HUDEP-2 (cell line): Measurements from ENCODE around the gene OR14A2.
A peak's percentile ranks its signal among the peaks of the same experiment; 100 is the strongest.
"Not testable (repeated sequence)": the region's sequence is repeated elsewhere in the genome, so short reads cannot be mapped to it uniquely, and the experiment has no call there.

ENCODE experiments used
- DNase-seq, 76 experiments: peaks; one replicate each; lab custom pipeline; 2025; ENCODE audit not compliant: unreplicated experiment in 76 of 76; lab: John Stamatoyannopoulos, UW

Gene OR14A2

DNA sequence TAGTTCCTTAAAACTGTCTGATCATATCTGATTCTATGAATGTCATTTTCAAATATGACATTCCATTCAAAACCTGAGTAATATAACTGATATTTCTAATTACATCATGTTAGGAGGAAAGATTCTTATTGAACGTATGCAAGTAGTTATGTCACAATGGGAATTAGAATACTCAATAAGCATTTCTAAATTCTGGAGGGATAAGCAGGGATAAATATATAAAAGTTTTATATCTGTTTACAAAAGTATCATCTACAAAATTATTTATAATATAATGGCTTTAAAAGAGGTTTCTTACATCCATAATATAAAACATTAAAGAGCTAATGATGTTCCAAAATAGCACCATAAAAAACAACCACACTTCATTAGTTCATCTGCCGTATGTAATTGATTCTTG lies at the start of gene OR14A2:
Gene OR14A2, minus strand, starts transcription at position 101 of the 400 bp plus-strand sequence.
- no peak for DNase-seq

GRCh38 chr1:247797518-247797917 lies 49.6 kb upstream of the OR14A2 start:
- no peak for DNase-seq

GRCh38 chr1:247769603-247770002 lies 21.7 kb upstream of the OR14A2 start:
- no peak for DNase-seq

DNA sequence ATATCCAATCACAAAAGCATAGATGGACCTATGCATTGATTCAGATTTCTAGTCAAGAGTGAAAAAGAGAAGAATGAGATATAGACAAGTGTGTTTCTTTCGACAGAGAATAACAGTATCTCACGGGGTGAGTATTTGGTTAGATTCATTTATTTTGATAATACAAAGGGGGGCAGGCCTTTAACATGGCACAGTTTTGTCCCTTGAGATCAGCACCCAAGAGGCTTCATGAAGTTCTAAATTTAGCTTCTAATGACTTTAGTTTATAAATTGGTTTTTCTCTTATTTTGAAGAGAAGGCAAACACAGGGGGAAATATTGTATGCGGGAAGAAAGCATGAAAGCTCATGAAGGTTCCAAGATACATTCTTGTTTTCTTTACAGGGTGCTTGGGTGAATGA lies 12.5 kb upstream of the OR14A2 start, which contains the start of gene OR1C1:
Gene OR1C1, minus strand, starts transcription at position 101 of the 400 bp plus-strand sequence. CDS start 2,150 bp downstream, outside the sequence.
- no peak for DNase-seq

GRCh38 chr1:247754311-247754710 lies 6.4 kb upstream of the OR14A2 start:
- DNase-seq = not testable (repeated sequence)

DNA sequence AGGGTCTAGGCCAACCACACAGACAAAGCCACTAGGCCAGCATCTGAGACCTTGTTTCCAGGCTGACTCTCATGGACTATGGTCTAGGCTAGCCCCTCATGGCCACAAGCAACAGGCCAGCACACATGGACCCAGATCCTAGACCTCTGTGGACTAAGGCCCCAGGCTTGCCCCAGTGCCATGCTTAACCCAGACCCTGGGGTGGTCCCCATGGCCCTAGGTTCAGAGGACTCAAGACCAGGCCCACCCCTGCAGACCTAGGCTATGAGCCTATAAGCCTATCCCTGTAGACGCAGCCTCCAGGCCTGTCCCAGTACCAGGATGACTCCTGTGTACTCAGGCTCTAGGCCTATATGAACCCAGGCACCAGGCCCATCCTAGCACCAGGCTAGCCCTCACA lies 1.9 kb upstream of the OR14A2 start:
- DNase-seq = no peak

DNA sequence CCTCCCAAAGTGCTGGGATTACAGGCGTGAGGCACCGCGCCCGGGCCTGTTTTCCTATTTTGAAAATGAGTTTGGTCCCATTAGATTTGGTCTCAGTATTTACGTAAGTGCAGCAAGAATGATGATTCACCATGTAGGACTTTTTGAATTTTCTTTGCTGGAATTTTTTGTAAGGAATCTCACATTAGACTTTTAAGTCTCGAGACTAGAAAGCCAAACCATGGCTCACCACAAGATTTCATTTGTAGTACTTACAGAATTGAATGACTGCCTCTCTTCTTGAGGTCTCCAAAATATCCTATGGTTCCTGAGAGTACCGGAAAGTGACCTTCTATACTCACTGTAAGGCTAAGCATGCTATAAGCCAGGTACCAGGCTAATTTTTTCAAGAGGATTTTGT lies 325 bp downstream of the OR14A2 start:
- no peak for DNase-seq

- no peak for DNase-seq
Measured at GRCh38 chr1:247746391-247746935, 1.5 kb downstream of the OR14A2 start.

DNA sequence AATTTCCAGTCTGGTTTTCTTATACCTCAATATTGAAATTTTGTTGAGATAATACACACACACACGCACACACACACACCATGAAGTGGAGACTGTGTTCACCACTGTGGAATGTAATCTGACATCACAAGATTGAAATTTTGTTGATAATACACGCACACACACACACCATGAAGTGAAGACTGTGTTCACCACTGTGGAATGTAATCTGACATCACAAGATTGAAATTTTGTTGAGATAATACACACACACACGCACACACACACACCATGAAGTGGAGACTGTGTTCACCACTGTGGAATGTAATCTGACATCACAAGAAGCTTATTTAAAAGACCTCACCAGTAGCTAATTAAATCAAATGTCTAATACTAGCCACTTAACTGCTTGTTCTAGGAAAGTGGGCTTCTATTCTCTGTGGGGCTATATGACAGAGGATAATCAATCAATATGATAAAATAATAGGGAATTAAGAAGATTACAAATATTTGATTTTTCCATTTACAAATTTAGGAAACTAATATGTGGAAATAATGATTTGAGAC lies 5.7 kb downstream of the OR14A2 start:
- not testable (repeated sequence) for DNase-seq

DNA sequence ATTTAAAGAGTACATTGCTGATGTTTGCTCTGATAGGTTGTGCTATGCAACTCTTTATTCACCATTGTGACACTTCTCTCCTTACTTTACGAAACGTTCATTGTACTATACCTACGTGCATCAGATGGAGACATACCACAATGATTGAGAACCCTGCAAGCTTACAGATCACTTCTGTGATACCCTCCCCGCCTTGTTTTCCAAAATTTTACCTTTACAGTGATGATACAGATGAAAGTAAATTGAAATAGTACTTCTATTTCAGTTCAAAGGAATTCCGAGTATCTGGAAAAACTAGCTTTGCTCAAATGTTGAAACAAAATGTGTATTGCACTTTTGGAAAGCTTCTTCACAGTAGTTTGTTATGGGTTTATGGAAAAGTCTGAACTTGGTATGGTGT lies 6.2 kb downstream of the OR14A2 start:
- DNase-seq = no peak

GRCh38 chr1:247740721-247741120 lies 7.2 kb downstream of the OR14A2 start:
- DNase-seq = no peak

DNA sequence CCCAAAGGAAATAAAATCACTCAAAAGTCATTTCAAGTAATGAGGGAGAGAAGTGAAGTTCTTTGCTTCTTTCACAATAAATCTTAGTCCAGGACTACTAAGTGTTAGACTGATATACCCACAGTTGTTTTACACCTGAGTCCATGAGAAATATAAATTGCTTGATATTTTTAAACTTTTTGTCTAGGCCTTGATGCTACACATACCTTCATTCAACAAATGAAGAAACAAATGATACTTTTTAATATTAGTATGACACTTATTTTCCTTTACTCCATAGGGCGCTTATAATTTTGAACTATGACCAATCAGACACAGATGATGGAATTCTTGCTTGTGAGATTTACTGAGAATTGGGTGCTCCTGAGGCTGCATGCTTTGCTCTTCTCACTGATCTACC lies 9.6 kb downstream of the OR14A2 start, which contains the start of gene OR14K1:
Gene OR14K1, plus strand, starts transcription at position 301 of the 400 bp plus-strand sequence. Its CDS starts 0 bp downstream, at position 301.
- no peak for DNase-seq

DNA sequence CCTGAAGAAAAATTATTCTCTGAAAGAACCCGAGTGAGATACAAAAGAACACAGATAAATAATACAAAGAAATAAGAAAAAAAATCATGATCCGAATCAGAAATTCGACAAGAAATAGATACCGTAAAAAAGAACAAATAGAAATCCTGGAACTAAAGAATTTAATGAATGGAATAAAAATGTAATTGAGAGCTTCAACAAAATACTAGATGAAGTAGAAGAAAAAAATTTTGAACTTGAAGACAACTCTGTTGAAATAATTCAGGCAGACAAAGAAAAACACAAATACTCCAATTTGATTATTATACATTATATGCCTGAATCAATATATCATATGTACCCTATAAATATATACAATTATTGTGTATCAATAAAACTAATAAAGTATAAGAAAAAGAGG lies 26.7 kb downstream of the OR14A2 start:
- DNase-seq = no peak

DNA sequence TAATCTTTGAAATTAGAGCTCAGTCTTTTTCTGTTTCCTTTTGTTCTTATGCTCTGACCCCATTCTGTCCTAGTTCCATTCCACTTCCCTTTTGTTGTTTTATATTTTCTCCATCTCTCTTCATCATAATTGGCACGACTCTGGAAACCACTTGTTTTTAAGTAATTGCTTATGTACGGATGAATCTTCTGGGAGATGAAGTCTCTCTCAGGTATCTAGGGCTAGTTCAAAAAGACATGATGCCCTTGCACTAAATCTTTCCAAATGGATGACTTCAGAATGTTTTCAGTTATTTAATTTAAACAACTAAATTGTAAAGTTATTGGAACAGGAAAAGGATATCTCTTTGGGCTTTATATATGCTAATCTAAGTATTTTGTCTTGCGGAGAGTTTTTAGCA lies 31.4 kb downstream of the OR14A2 start, which contains the start of gene OR6F1:
Gene OR6F1, minus strand, starts transcription at position 101 of the 400 bp plus-strand sequence. CDS start 3,891 bp downstream, outside the sequence.
- DNase-seq = no peak

DNA sequence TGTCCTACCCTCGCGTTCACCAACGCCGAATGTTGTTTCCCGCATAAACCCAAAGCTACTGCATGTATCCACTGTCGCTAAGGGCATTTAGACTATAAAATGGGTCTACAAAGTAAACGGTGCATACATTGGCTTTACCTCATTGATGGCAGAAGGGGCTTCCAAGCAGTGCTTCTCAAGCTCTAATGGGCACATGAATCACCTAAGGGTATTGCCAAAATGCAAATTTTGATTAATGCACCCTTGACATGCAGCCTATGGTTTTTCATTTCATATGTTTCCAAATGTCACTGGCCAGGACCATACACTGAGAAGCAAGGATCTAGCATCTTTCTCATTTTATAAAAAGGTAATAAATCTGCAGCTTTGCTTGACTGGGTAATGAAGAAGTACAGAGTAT lies 34.2 kb downstream of the OR14A2 start:
- DNase-seq = no peak

GRCh38 chr1:247710681-247711080 lies 37.3 kb downstream of the OR14A2 start:
- DNase-seq = not testable (repeated sequence)

DNA sequence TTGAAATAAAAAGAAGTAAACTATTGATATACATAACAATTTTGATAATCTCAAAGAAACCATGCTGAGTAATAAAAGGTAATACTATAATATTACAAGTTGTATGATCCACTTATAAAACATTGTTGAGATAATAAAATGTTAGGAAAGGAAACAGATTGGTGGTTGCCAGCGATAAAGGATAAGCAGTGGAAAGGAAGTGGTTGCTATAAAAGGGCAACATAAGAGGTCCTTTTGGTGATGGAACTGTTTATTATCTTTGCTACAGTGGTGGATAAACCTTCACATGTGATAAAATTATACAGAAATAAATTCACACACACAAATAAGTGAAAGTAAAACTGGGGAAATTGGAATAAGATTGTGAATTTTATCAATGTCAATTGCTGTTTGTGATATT lies 46.6 kb downstream of the OR14A2 start:
- DNase-seq = no peak

GRCh38 chr1:247681288-247681897 lies 66.5 kb downstream of the OR14A2 start:
- DNase-seq = peak in 63 of 76 experiments; percentile 2 to 77 (median 27)

DNA sequence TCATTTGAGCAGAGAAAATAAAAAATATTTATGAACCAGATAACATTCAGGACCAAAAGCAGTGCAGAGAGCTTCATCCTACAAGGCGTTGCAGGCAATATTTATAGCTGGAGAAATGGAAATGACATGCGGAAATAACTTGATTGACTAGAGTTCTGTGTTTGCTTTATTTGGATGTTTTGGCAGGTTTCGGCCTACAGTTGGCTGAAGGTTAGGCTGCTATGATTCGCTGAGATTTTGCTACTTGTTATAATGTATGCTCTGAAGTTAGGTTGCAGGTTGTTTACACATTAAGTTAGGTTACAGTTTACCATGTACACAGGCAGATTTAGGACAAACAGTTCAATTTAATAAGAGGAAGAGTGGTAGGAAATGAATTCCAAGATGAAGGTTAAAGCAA lies 67.8 kb downstream of the OR14A2 start:
- DNase-seq = no peak

DNA sequence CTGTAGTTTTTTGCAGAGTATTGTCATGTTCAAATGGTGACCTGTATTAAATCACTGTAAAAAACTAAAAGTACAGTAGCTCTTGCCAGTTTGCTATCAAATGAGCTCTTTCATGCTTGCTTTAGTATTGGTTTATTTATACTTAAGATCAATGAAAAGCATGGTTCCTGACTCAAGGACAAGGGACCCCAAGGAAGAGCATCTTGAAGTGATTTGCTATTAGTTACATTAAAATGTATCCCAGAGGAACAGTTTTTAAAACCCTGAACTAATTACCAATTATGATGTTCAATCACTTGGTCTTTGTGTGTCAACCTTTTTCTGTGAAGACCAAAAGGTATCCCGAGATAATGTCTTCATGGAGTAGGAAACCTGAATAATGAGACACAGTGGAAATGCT lies 68.3 kb downstream of the OR14A2 start, which contains the start of gene OR13G1:
Gene OR13G1, minus strand, starts transcription at position 101 of the 400 bp plus-strand sequence. CDS start 6,698 bp downstream, outside the sequence.
- DNase-seq = no peak
